B cell (primary cell): Measurements from ENCODE around the gene DCAKD.
"Not testable (repeated sequence)": the region's sequence is repeated elsewhere in the genome, so short reads cannot be mapped to it uniquely, and the experiment has no call there.

ENCODE experiments used
- CTCF ChIP-seq: fragments of 200-600 bp; IDR thresholded peaks from one replicate; pipeline ENCODE4 v1.8.0; 2022; ENCODE audit warnings: antibody characterized with exemption, mild to moderate bottlenecking
- EZH2 ChIP-seq: IDR thresholded peaks from 2 replicates; pipeline ENCODE4 v1.6.1; 2012; ENCODE audit warnings: borderline replicate concordance, low read depth, mild to moderate bottlenecking, moderate library complexity, low read length; ENCODE audit not compliant: insufficient read depth, poor library complexity, severe bottlenecking

- not testable (repeated sequence) for TF ChIP-seq CTCF, EZH2
Observed at GRCh38 chr17:45051720-45052051, 254 bp upstream of the DCAKD start.
